HepG2 (cell line): ENCODE data around the gene NONO. TPM values are rescaled to one million over a fixed set of nuclear protein-coding genes. Genes with fewer than 3 reads are reported as not detected.

Experiments
- BRD4 ChIP-seq: sonication (generic); formaldehyde crosslinking; IDR thresholded peaks from 2 replicates; pipeline ENCODE4 v1.4.0; 2020; ENCODE audit warnings: missing genetic modification reagents
- IKZF1 ChIP-seq: fragments of 450-650 bp; IDR thresholded peaks from 2 replicates; pipeline ENCODE4 v1.7.1; 2016
- TMF1 ChIP-seq: sonication (generic); formaldehyde crosslinking; IDR thresholded peaks from 2 replicates; pipeline ENCODE4 v1.8.1; 2022; ENCODE audit warnings: low read depth, missing genetic modification reagents
- ZNF24 ChIP-seq: fragments of 450-650 bp; IDR thresholded peaks from 2 replicates; pipeline ENCODE4 v1.6.1; 2017; ENCODE audit warnings: antibody characterized with exemption, mild to moderate bottlenecking
- polyA plus RNA-seq, 8 experiments: library from polyadenylated mRNA; depleted of rRNA in 3 of 8; stranded (reverse) in 7 of 8; unstranded in 1 of 8; fragments of >200 nt; fragmentation: Illumina TruSeq in 4 of 8; extraction: Trizol in 4 of 8; gene quantifications; 2 replicates each; pipeline versions ENCODE4 v1.2.1 to v1.2.3, GENCODE V29; 2011 to 2016; ENCODE audit warnings: low read depth in 4 of 8, missing spikeins in 1 of 8, mixed read lengths in 1 of 8; ENCODE audit not compliant: insufficient read depth in 1 of 8
- total RNA-seq, 5 experiments: library from RNA; depleted of rRNA; stranded (reverse); fragments of >200 nt; fragmentation: Illumina TruSeq; extraction: Trizol; gene quantifications; 2 replicates each; pipeline ENCODE4 v1.2.3, GENCODE V29; 2016; ENCODE audit warnings: low read depth in 1 of 5
- TF ChIP-seq, protein P1 (sequence below): IDR thresholded peaks from 2 replicates; pipeline ENCODE4 v1.6.1; 2016; ENCODE audit warnings: low read depth, control low read depth
- TF ChIP-seq, protein P2 (sequence below): sonication (generic); formaldehyde crosslinking; IDR thresholded peaks from 2 replicates; pipeline ENCODE4 v1.5.0; 2020; ENCODE audit warnings: mild to moderate bottlenecking, missing genetic modification reagents
- TF ChIP-seq, protein P3 (sequence below): sonication (generic); formaldehyde crosslinking; IDR thresholded peaks from 2 replicates; pipeline ENCODE4 v1.4.0; 2020; ENCODE audit warnings: mild to moderate bottlenecking, missing genetic modification reagents, borderline replicate concordance
- TF ChIP-seq, protein P4 (sequence below): sonication (generic); formaldehyde crosslinking; IDR thresholded peaks from 2 replicates; pipeline ENCODE4 v1.4.0; 2020; ENCODE audit warnings: missing genetic modification reagents
- TF ChIP-seq, protein P5 (sequence below): sonication (generic); formaldehyde crosslinking; IDR thresholded peaks from 2 replicates; pipeline ENCODE4 v1.5.1; 2020; ENCODE audit warnings: missing genetic modification reagents, mild to moderate bottlenecking, borderline replicate concordance

The NONO gene
- total and polyA plus RNA-seq, 2 of the 13 experiments (the other 11 are each of a cell fraction or from before 2014, with no cell fraction given), result 408 to 605 TPM

DNA sequence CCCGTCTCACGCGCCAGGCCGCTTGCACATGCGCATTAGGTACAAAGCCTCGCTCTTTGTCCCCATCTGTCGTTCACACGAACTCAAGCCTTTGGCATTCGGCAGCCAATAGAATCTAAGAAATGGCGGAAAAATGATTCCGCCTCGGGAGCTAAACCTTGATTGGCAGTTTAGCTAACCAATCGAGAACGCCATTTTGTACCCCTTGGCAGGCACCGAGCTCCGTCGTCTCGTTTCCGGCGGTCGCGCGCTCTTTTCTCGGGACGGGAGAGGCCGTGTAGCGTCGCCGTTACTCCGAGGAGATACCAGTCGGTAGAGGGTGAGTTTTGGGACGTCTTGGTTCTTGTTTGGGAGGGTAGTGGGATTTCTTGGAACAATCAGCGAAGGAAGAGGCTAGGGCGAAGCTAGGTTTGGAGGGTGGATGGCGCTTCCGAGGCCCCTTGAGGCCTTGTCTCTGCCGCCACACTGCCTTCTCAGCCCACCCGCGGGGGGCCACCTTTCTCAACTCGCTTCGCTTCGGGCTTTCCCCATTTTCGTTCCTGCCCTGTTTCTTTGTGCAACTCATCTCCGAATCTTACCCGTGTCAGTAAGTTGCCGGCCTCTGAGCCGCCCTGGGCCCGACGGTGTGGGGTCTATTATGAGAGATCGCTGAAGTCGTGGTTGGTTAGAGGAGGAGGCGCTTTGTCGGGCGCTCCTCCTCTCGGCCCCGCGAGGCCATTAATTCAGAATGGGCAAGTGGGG is at the start of gene NONO (continued):
- TF ChIP-seq, protein P1, sequence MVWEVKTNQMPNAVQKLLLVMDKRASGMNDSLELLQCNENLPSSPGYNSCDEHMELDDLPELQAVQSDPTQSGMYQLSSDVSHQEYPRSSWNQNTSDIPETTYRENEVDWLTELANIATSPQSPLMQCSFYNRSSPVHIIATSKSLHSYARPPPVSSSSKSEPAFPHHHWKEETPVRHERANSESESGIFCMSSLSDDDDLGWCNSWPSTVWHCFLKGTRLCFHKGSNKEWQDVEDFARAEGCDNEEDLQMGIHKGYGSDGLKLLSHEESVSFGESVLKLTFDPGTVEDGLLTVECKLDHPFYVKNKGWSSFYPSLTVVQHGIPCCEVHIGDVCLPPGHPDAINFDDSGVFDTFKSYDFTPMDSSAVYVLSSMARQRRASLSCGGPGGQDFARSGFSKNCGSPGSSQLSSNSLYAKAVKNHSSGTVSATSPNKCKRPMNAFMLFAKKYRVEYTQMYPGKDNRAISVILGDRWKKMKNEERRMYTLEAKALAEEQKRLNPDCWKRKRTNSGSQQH (CRISPR knock-in tag), result no peak
- TF ChIP-seq TMF1 (CRISPR knock-in tag), result no peak
- TF ChIP-seq, protein P2, sequence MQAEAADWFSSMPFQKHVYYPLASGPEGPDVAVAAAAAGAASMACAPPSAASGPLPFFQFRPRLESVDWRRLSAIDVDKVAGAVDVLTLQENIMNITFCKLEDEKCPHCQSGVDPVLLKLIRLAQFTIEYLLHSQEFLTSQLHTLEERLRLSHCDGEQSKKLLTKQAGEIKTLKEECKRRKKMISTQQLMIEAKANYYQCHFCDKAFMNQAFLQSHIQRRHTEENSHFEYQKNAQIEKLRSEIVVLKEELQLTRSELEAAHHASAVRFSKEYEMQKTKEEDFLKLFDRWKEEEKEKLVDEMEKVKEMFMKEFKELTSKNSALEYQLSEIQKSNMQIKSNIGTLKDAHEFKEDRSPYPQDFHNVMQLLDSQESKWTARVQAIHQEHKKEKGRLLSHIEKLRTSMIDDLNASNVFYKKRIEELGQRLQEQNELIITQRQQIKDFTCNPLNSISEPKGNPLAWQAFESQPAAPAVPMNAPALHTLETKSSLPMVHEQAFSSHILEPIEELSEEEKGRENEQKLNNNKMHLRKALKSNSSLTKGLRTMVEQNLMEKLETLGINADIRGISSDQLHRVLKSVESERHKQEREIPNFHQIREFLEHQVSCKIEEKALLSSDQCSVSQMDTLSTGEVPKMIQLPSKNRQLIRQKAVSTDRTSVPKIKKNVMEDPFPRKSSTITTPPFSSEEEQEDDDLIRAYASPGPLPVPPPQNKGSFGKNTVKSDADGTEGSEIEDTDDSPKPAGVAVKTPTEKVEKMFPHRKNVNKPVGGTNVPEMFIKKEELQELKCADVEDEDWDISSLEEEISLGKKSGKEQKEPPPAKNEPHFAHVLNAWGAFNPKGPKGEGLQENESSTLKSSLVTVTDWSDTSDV, result no peak
- TF ChIP-seq, protein P3, sequence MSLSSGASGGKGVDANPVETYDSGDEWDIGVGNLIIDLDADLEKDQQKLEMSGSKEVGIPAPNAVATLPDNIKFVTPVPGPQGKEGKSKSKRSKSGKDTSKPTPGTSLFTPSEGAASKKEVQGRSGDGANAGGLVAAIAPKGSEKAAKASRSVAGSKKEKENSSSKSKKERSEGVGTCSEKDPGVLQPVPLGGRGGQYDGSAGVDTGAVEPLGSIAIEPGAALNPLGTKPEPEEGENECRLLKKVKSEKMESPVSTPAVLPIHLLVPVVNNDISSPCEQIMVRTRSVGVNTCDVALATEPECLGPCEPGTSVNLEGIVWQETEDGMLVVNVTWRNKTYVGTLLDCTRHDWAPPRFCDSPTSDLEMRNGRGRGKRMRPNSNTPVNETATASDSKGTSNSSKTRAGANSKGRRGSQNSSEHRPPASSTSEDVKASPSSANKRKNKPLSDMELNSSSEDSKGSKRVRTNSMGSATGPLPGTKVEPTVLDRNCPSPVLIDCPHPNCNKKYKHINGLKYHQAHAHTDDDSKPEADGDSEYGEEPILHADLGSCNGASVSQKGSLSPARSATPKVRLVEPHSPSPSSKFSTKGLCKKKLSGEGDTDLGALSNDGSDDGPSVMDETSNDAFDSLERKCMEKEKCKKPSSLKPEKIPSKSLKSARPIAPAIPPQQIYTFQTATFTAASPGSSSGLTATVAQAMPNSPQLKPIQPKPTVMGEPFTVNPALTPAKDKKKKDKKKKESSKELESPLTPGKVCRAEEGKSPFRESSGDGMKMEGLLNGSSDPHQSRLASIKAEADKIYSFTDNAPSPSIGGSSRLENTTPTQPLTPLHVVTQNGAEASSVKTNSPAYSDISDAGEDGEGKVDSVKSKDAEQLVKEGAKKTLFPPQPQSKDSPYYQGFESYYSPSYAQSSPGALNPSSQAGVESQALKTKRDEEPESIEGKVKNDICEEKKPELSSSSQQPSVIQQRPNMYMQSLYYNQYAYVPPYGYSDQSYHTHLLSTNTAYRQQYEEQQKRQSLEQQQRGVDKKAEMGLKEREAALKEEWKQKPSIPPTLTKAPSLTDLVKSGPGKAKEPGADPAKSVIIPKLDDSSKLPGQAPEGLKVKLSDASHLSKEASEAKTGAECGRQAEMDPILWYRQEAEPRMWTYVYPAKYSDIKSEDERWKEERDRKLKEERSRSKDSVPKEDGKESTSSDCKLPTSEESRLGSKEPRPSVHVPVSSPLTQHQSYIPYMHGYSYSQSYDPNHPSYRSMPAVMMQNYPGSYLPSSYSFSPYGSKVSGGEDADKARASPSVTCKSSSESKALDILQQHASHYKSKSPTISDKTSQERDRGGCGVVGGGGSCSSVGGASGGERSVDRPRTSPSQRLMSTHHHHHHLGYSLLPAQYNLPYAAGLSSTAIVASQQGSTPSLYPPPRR (CRISPR knock-in tag), result no peak
- TF ChIP-seq, protein P4, sequence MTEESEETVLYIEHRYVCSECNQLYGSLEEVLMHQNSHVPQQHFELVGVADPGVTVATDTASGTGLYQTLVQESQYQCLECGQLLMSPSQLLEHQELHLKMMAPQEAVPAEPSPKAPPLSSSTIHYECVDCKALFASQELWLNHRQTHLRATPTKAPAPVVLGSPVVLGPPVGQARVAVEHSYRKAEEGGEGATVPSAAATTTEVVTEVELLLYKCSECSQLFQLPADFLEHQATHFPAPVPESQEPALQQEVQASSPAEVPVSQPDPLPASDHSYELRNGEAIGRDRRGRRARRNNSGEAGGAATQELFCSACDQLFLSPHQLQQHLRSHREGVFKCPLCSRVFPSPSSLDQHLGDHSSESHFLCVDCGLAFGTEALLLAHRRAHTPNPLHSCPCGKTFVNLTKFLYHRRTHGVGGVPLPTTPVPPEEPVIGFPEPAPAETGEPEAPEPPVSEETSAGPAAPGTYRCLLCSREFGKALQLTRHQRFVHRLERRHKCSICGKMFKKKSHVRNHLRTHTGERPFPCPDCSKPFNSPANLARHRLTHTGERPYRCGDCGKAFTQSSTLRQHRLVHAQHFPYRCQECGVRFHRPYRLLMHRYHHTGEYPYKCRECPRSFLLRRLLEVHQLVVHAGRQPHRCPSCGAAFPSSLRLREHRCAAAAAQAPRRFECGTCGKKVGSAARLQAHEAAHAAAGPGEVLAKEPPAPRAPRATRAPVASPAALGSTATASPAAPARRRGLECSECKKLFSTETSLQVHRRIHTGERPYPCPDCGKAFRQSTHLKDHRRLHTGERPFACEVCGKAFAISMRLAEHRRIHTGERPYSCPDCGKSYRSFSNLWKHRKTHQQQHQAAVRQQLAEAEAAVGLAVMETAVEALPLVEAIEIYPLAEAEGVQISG (CRISPR knock-in tag), result peak; percentile 50; the same call in 1 of the 2 replicates
- no peak for TF ChIP-seq BRD4 (CRISPR knock-in tag)
- no peak for TF ChIP-seq ZNF24
- TF ChIP-seq, protein P5, sequence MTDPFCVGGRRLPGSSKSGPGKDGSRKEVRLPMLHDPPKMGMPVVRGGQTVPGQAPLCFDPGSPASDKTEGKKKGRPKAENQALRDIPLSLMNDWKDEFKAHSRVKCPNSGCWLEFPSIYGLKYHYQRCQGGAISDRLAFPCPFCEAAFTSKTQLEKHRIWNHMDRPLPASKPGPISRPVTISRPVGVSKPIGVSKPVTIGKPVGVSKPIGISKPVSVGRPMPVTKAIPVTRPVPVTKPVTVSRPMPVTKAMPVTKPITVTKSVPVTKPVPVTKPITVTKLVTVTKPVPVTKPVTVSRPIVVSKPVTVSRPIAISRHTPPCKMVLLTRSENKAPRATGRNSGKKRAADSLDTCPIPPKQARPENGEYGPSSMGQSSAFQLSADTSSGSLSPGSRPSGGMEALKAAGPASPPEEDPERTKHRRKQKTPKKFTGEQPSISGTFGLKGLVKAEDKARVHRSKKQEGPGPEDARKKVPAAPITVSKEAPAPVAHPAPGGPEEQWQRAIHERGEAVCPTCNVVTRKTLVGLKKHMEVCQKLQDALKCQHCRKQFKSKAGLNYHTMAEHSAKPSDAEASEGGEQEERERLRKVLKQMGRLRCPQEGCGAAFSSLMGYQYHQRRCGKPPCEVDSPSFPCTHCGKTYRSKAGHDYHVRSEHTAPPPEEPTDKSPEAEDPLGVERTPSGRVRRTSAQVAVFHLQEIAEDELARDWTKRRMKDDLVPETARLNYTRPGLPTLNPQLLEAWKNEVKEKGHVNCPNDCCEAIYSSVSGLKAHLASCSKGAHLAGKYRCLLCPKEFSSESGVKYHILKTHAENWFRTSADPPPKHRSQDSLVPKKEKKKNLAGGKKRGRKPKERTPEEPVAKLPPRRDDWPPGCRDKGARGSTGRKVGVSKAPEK (CRISPR knock-in tag), result no peak
- no peak for TF ChIP-seq IKZF1
